Adrenal gland (tissue), 12 donors: ENCODE measurements around the gene PLD2. TPM values are rescaled to one million over a fixed set of nuclear protein-coding genes. Genes with fewer than 3 reads are reported as not detected.
"Not testable (repeated sequence)": the region's sequence is repeated elsewhere in the genome, so short reads cannot be mapped to it uniquely, and the experiment has no call there.

Experiments
- DNase-seq, 7 donors: peaks; one replicate each; pipeline ENCODE4 v3.0.0-alpha.2; 2019 to 2020
- H3K27ac ChIP-seq, 5 donors: fragments of 200-600 bp; sonication (generic) in 4 of 5; 1 replicate in 3 of 5; 2 replicates in 2 of 5; pipeline versions ENCODE4 v1.5.1 to v1.8.0; 2016 to 2020; ENCODE audit warnings: mild to moderate bottlenecking in 1 of 5
- H3K27me3 ChIP-seq: fragments of 200-600 bp; 2 replicates; pipeline ENCODE4 v1.8.0; 2021
- H3K36me3 ChIP-seq, 2 donors: fragments of 200-600 bp; replicated peaks in 1 of 2; 1 replicate in 1 of 2; 2 replicates in 1 of 2; pipeline versions ENCODE4 v1.5.1 to v1.8.0; 2018 to 2022
- H3K4me1 ChIP-seq, 2 donors: fragments of 200-600 bp; replicated peaks in 1 of 2; 1 replicate in 1 of 2; 2 replicates in 1 of 2; pipeline versions ENCODE4 v1.5.1 to v1.8.0; 2018 to 2021
- H3K4me3 ChIP-seq, 4 donors: fragments of 200-600 bp; sonication (generic) in 3 of 4; one replicate each; pipeline ENCODE4 v1.5.1; 2016 to 2018
- H3K9me3 ChIP-seq, 3 donors: fragments of 200-600 bp; sonication (generic) in 1 of 3; replicated peaks in 1 of 3; 1 replicate in 2 of 3; 2 replicates in 1 of 3; pipeline versions ENCODE4 v1.5.1 to v1.8.0; 2016 to 2021
- POLR2A ChIP-seq, 2 donors: fragments of 450-650 bp; IDR thresholded peaks; one replicate each; pipeline ENCODE4 v1.6.1; 2017; ENCODE audit warnings: antibody characterized with exemption in 2 of 2, mild to moderate bottlenecking in 2 of 2, moderate library complexity in 1 of 2
- WGBS, 4 donors: extraction: QIAGEN DNeasy Blood & Tissue Kit in 2 of 4; methylation state at CpG; one replicate each; pipeline versions ENCODE4 v1.1.5 to v1.1.7; 2013 to 2017; 5-methylcytosine and 5-hydroxymethylcytosine counted together
- intact Hi-C, 2 donors: fragments of 100-400 bp; cut with DNase I; formaldehyde crosslinking; loops; one replicate each; pipeline versions ENCODE4 v1.14.1 to v1.15.0; 2022 to 2023
- polyA plus RNA-seq, 3 donors: library from polyadenylated mRNA; stranded (reverse); fragments of 200-250 nt in 2 of 3; fragments of 350-450 nt in 1 of 3; fragmentation: Illumina TruSeq in 1 of 3; extraction: RNeasy Lipid Tissue Mini Kit (QIAGEN cat#74804) in 1 of 3; gene quantifications; one replicate each; pipeline ENCODE4 v1.2.3, GENCODE V29; 2013 to 2014
- total RNA-seq, 9 donors: library from RNA; depleted of rRNA in 4 of 9; stranded (reverse); fragments of >200 nt in 4 of 9; fragments of 120-200 nt in 1 of 9; fragmentation: NEBNext Ultra II Directional in 1 of 9; extraction: Animal tissue kit (Norgen Biotek cat#: 25700) in 1 of 9; gene quantifications; one replicate each; pipeline versions ENCODE4 v1.1.0 to v1.2.4, GENCODE V29; 2013 to 2023
- TF ChIP-seq, protein P1 (sequence below), 6 experiments: fragments of 450-650 bp in 4 of 6; fragments of 200-600 bp in 2 of 6; sonication (generic) in 1 of 6; IDR thresholded peaks; 1 replicate in 5 of 6; 2 replicates in 1 of 6; pipeline versions ENCODE4 v1.5.1 to v1.8.0; 2016 to 2021; ENCODE audit warnings: antibody characterized with exemption in 6 of 6, mild to moderate bottlenecking in 2 of 6, moderate library complexity in 1 of 6
- donor health status: healthy with polysubstance abuse.
- donor health status: Bipolar disorder and iron deficiency.
- donor health status: DM: yes; HTN: yes; CAD: no.
- donor health status: DM: no; HTN: no; CAD: no.
- donor health status: DM: no; HTN: no; CAD: no.
- donor health status: DM: yes; HTN: yes; CAD: no.

Gene PLD2
- total and polyA plus RNA-seq, 12 donors = 4.1 to 34.8 (median 17.9) TPM

DNA sequence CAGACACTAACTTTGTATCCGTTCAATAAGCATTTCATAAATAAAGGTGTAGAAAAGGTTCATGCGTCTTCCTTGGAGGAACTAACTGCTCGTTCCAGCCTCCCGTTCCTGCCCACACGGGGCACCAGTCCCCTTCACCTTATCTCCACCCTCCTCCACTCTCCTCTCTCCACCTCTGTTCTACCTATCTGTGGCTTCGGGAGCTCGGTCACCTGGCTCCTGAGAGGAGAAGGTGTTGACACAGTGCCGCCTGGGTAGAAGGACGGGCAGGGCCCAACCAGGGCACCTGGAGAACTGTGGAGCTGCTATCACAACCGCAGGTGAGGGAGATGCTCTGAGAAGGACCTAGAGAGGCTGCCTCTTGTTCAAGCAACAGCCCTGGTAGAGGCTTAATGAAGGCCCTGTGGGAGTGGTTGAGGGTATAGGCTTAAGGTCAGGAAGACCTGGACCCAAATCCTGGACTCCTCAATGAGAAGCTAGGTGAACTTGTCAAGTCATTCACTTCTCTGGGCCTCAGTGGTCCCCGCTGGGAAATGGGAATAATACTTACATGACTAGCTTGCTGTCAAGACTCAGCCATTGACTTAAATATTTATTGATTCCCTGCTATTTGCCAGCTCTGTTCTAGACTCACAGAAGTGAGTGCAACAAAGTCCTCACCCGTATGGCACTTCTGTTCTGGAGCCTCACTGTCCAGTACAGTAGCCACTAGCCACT, 16.6 kb downstream of the PLD2 start:
- no peak for TF ChIP-seq POLR2A (IDR thresholded peaks at IDR 0.05)
- TF ChIP-seq, protein P1, sequence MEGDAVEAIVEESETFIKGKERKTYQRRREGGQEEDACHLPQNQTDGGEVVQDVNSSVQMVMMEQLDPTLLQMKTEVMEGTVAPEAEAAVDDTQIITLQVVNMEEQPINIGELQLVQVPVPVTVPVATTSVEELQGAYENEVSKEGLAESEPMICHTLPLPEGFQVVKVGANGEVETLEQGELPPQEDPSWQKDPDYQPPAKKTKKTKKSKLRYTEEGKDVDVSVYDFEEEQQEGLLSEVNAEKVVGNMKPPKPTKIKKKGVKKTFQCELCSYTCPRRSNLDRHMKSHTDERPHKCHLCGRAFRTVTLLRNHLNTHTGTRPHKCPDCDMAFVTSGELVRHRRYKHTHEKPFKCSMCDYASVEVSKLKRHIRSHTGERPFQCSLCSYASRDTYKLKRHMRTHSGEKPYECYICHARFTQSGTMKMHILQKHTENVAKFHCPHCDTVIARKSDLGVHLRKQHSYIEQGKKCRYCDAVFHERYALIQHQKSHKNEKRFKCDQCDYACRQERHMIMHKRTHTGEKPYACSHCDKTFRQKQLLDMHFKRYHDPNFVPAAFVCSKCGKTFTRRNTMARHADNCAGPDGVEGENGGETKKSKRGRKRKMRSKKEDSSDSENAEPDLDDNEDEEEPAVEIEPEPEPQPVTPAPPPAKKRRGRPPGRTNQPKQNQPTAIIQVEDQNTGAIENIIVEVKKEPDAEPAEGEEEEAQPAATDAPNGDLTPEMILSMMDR (IDR thresholded peaks at IDR 0.05) = no peak
- 83 to 86% (median 85%) methylated on average over 7 to 12 of the region's 12 CpGs for WGBS, 4 donors
- H3K36me3 ChIP-seq = no peaks in the 10 kb centered on the region
- no peaks in the 10 kb centered on the region for H3K4me1 ChIP-seq
- no peak for DNase-seq
- intact Hi-C loops = no loop called here
- H3K9me3 ChIP-seq = no peaks in the 10 kb centered on the region
- no peak overlapping the region for H3K27ac ChIP-seq
- H3K27me3 ChIP-seq = no peaks in the 10 kb centered on the region
- no peak overlapping the region for H3K4me3 ChIP-seq

DNA sequence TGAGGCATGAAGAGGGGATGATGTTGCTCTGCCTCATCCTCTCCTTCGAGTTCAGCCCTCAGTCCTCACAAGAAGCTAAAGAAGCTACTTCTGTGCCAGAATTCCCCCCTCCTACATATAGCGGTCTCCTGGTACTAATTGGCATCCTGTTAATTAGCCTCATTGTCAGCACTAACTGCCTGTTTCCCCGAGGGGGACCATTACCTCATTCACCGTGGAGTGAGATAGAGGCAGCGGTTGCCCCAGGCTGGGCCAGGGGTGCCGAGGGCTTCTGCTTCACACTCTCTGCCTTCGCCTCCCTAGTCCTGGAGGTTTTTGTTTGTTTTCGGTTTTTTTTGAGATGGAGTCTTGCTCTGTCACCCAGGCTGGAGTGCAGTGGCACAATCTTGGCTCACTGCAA, 20.4 kb downstream of the PLD2 start:
- intact Hi-C loops = no loop called here
- no peaks in the 10 kb centered on the region for H3K27me3 ChIP-seq
- no peaks in the 10 kb centered on the region for H3K9me3 ChIP-seq
- WGBS, 4 donors = 75 to 80% (median 77%) methylated on average over 8 of the region's 8 CpGs
- H3K36me3 ChIP-seq = no peaks in the 10 kb centered on the region
- no peaks in the 10 kb centered on the region for H3K4me1 ChIP-seq
- H3K4me3 ChIP-seq = no peak overlapping the region
- no peak overlapping the region for H3K27ac ChIP-seq
- DNase-seq = no peak
- TF ChIP-seq, protein P1 (IDR thresholded peaks at IDR 0.05) = no peak
- TF ChIP-seq POLR2A (IDR thresholded peaks at IDR 0.05) = no peak

DNA sequence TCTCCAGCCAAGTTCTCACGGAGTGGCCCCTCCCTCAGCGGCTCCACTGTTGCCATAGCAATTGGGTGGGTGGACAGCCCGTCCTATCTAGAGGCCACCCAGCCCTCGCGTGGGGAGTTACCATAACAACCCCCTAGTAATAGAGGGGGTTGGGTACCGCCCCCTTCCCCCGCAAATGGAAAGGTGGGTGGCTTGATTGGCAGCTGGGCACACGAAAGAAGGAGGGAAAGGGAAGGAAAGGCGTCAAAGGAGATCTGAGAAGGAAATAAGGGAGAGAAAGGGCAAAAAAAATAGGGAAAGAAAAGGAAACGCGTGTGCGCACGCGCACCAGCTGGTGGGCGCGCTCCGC, 25.9 kb downstream of the PLD2 start:
- H3K36me3 ChIP-seq, H3K9me3 ChIP-seq, H3K27me3 ChIP-seq, DNase-seq, intact Hi-C loops: not testable (repeated sequence)
- Histone ChIP-seq H3K4me3 (peak overlapping the region in 1 of 4 donors; percentile 86), H3K27ac (peak overlapping the region in 4 of 5 donors; percentile 82 to 96 (median 87)), H3K4me1 (peaks cover 29 to 39% of the 10 kb centered on the region in 2 donors)
- 0% methylated on average over 8 to 12 of the region's 17 CpGs for WGBS, 4 donors

DNA sequence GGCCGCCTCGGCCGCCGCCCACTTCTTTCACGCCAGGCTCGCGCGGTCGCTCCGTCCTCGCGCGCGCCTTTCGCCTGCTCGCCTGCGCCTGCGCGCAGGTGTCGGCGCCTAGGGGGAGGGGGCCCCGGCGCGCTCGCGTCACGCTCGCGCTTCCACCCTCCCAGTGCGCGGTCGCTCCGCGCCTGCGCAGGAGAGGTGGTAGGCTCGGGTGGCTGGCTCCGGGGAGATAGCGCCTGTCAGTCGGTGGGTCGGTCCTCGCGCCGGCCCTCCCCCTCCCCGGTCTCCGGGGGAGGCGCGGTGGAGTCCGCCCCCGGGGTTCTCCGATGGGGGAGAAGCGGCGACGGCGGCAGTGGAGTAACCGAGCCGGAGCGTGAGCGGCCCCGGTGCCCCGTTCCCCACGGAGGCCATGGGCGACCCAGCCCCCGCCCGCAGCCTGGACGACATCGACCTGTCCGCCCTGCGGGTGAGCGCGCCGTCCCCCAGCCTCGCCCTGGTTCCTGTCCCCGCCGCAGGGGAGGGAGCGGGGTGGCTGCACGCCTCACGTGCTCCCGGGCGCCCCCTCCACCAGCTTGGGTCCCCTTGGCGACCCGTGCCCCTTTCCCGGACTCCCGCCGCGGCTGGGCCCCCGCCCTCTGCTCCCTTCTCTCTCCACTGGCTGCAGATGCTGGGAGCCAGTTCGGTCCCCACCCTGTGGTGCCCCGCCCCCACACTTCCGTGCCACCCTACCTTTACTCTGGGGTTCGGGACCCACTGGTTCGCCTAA, 26.4 kb downstream of the PLD2 start, which contains the start of gene MINK1:
TSS of gene MINK1 (plus strand) at position 163 of the 763 bp plus-strand sequence. CDS start at position 407, 244 bp downstream.
- H3K27me3 ChIP-seq = no peaks in the 10 kb centered on the region
- peak; percentile 57 to 88 for TF ChIP-seq POLR2A (IDR thresholded peaks at IDR 0.05)
- TF ChIP-seq, protein P1 (IDR thresholded peaks at IDR 0.05) = no peak
- intact Hi-C loops = no loop called here
- peaks cover 35 to 45% of the 10 kb centered on the region in 2 donors for H3K4me1 ChIP-seq
- peak within 1 kb of the TSS in 4 of 5 donors; percentile 82 to 96 (median 87) for H3K27ac ChIP-seq
- no peaks in the 10 kb centered on the region for H3K36me3 ChIP-seq
- peak within 1 kb of the TSS; percentile 66 to 86 (median 78) for H3K4me3 ChIP-seq
- peak; percentile 87 to 93 (median 89) for DNase-seq
- WGBS, 4 donors = 0 to 2% (median 1%) methylated on average over 12 to 91 of the region's 91 CpGs
- H3K9me3 ChIP-seq = no peaks in the 10 kb centered on the region
